Measurements from ENCODE around the gene TMOD1.

DNA sequence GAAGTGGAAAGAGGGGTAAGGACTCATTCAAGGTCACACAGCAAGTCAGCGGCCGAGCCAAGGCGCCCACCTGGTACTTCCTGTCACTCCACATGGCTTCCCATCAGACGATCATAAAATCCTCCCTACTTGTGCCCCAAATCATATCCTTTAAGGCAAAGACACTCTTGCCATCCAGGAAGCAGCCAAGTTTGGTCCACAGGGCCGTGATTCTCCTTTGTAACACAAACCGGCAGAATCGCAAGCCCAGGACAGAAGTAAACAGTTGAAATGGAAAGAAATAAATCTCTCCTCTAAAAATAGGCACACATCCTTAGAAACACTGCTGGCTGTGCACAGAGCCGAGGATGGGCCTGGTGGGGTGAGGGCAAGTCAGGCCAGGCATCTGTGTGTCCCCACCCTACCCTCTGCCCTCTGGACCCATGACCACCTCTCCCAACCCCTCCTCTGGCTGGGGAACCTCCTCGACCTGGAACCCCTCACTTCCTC is 30.5 kb downstream of the TMOD1 start:
- TF ChIP-seq, protein P1, sequence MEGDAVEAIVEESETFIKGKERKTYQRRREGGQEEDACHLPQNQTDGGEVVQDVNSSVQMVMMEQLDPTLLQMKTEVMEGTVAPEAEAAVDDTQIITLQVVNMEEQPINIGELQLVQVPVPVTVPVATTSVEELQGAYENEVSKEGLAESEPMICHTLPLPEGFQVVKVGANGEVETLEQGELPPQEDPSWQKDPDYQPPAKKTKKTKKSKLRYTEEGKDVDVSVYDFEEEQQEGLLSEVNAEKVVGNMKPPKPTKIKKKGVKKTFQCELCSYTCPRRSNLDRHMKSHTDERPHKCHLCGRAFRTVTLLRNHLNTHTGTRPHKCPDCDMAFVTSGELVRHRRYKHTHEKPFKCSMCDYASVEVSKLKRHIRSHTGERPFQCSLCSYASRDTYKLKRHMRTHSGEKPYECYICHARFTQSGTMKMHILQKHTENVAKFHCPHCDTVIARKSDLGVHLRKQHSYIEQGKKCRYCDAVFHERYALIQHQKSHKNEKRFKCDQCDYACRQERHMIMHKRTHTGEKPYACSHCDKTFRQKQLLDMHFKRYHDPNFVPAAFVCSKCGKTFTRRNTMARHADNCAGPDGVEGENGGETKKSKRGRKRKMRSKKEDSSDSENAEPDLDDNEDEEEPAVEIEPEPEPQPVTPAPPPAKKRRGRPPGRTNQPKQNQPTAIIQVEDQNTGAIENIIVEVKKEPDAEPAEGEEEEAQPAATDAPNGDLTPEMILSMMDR (IDR thresholded peaks at IDR 0.05) = no peak
- TF ChIP-seq POLR2A (IDR thresholded peaks at IDR 0.05) = no peak
